Trophoblast cell (in vitro differentiated cells and primary cell): Measurements from ENCODE around the gene ARFGAP3.
A peak's percentile ranks its signal among the peaks of the same experiment; 100 is the strongest.
"Not testable (repeated sequence)": the region's sequence is repeated elsewhere in the genome, so short reads cannot be mapped to it uniquely, and the experiment has no call there.

Source experiments
- DNase-seq, 2 donors: peaks; one replicate each; pipeline ENCODE4 v3.0.0-alpha.2; 2016
- H2AFZ ChIP-seq: 2 replicates; pipeline ENCODE4 v1.6.1; 2013; ENCODE audit warnings: low read length, moderate library complexity, mild to moderate bottlenecking; ENCODE audit not compliant: insufficient read depth, poor library complexity
- H2AK5ac ChIP-seq: 2 replicates; pipeline ENCODE4 v1.6.1; 2013; ENCODE audit warnings: mild to moderate bottlenecking, low read length
- H2BK120ac ChIP-seq: 2 replicates; pipeline ENCODE4 v1.6.1; 2013; ENCODE audit warnings: low read length, mild to moderate bottlenecking, moderate library complexity; ENCODE audit not compliant: insufficient read depth, poor library complexity
- H2BK12ac ChIP-seq: 2 replicates; pipeline ENCODE4 v1.6.1; 2013; ENCODE audit warnings: mild to moderate bottlenecking, low read length, moderate library complexity
- H2BK5ac ChIP-seq: 2 replicates; pipeline ENCODE4 v1.6.1; 2013; ENCODE audit warnings: low read length, low read depth, moderate library complexity, mild to moderate bottlenecking; ENCODE audit not compliant: poor library complexity
- H3K14ac ChIP-seq: 2 replicates; pipeline ENCODE4 v1.6.1; 2013; ENCODE audit warnings: mild to moderate bottlenecking, low read length
- H3K18ac ChIP-seq: 2 replicates; pipeline ENCODE4 v1.6.1; 2013; ENCODE audit warnings: mild to moderate bottlenecking, low read length
- H3K23ac ChIP-seq: 2 replicates; pipeline ENCODE4 v1.6.1; 2013; ENCODE audit warnings: low read length
- H3K27ac ChIP-seq: 2 replicates; pipeline ENCODE4 v1.5.1; 2013; ENCODE audit warnings: low read depth, mild to moderate bottlenecking, inconsistent platforms, low read length, moderate library complexity
- H3K27me3 ChIP-seq: 2 replicates; pipeline ENCODE4 v1.6.1; 2013; ENCODE audit warnings: inconsistent platforms, mild to moderate bottlenecking, low read length, moderate library complexity; ENCODE audit not compliant: insufficient read depth
- H3K36me3 ChIP-seq, 2 experiments: 1 replicate in 1 of 2; 2 replicates in 1 of 2; pipeline ENCODE4 v1.6.1; 2013; ENCODE audit warnings: low read length in 2 of 2, mild to moderate bottlenecking in 2 of 2, moderate library complexity in 1 of 2; ENCODE audit not compliant: insufficient read depth in 2 of 2, control insufficient read depth in 1 of 2
- H3K4ac ChIP-seq: 2 replicates; pipeline ENCODE4 v1.6.1; 2013; ENCODE audit warnings: low read depth, mild to moderate bottlenecking, low read length, moderate library complexity
- H3K4me1 ChIP-seq, 2 experiments: 1 replicate in 1 of 2; 2 replicates in 1 of 2; pipeline ENCODE4 v1.6.1; 2013; ENCODE audit warnings: low read length in 2 of 2, mild to moderate bottlenecking in 2 of 2, moderate library complexity in 1 of 2; ENCODE audit not compliant: insufficient read depth in 2 of 2, control insufficient read depth in 1 of 2
- H3K4me2 ChIP-seq: 2 replicates; pipeline ENCODE4 v1.6.1; 2013; ENCODE audit warnings: inconsistent platforms, mild to moderate bottlenecking, low read length, moderate library complexity
- H3K4me3 ChIP-seq: 2 replicates; pipeline ENCODE4 v1.5.1; 2013; ENCODE audit warnings: mild to moderate bottlenecking, low read depth, low read length, inconsistent platforms
- H3K79me1 ChIP-seq: one replicate; pipeline ENCODE4 v1.6.1; 2013; ENCODE audit warnings: low read length
- H3K79me2 ChIP-seq: 2 replicates; pipeline ENCODE4 v1.6.1; 2013; ENCODE audit warnings: low read length, mild to moderate bottlenecking; ENCODE audit not compliant: control insufficient read depth, insufficient read depth, poor library complexity
- H3K9ac ChIP-seq: 2 replicates; pipeline ENCODE4 v1.6.1; 2013; ENCODE audit warnings: mild to moderate bottlenecking, low read length
- H3K9me3 ChIP-seq: 2 replicates; pipeline ENCODE4 v1.6.1; 2013; ENCODE audit warnings: low read depth, mild to moderate bottlenecking, control low read depth, inconsistent platforms, low read length; ENCODE audit not compliant: insufficient read depth
- H4K12ac ChIP-seq: 2 replicates; pipeline ENCODE4 v1.6.1; 2013; ENCODE audit warnings: low read depth, mild to moderate bottlenecking, low read length, moderate library complexity
- H4K8ac ChIP-seq: 2 replicates; pipeline ENCODE4 v1.6.1; 2013; ENCODE audit warnings: low read depth, mild to moderate bottlenecking, low read length, moderate library complexity
- H4K91ac ChIP-seq: one replicate; pipeline ENCODE4 v1.6.1; 2013; ENCODE audit warnings: low read depth, mild to moderate bottlenecking, low read length, moderate library complexity
- WGBS: extraction: QIAGEN DNeasy Blood & Tissue Kit; methylation state at CpG from one replicate; pipeline ENCODE4 v1.1.7; 2013; ENCODE audit warnings: missing lambda C conversion rate; ENCODE audit not compliant: insufficient read length, insufficient coverage; ENCODE audit errors: extremely low coverage; 5-methylcytosine and 5-hydroxymethylcytosine counted together

The ARFGAP3 gene

GRCh38 chr22:42782306-42782705 is 74.8 kb downstream of the ARFGAP3 start:
- H3K79me2 ChIP-seq, H3K79me1 ChIP-seq, H3K4me2 ChIP-seq, H4K12ac ChIP-seq, H3K14ac ChIP-seq, H4K91ac ChIP-seq, DNase-seq, H2AFZ ChIP-seq, H3K27me3 ChIP-seq, H2BK12ac ChIP-seq, H2BK120ac ChIP-seq, H3K23ac ChIP-seq, H3K4me3 ChIP-seq, H4K8ac ChIP-seq, H3K9me3 ChIP-seq, H3K9ac ChIP-seq, H3K36me3 ChIP-seq, H3K4ac ChIP-seq, H2BK5ac ChIP-seq, H2AK5ac ChIP-seq, H3K4me1 ChIP-seq, H3K18ac ChIP-seq, H3K27ac ChIP-seq: not testable (repeated sequence)
- WGBS, result no CpG with 5 or more reads among the region's 9 CpGs

GRCh38 chr22:42780070-42780540 is 77.0 kb downstream of the ARFGAP3 start:
- Histone ChIP-seq H3K79me1 (no peaks in the 10 kb centered on the region), H3K4ac (no peak overlapping the region), H4K12ac (no peak overlapping the region), H4K91ac (no peak overlapping the region), H2BK5ac (no peak overlapping the region), H2BK120ac (no peak overlapping the region), H4K8ac (peak overlapping the region; percentile 77), H3K23ac (no peak overlapping the region), H3K9me3 (peaks cover 2% of the 10 kb centered on the region), H3K18ac (no peak overlapping the region), H2BK12ac (no peak overlapping the region), H3K27me3 (no peaks in the 10 kb centered on the region), H3K79me2 (no peaks in the 10 kb centered on the region), H3K14ac (no peak overlapping the region), H3K9ac (no peak overlapping the region), H3K36me3 (no peaks in the 10 kb centered on the region), H3K4me1 (no peaks in the 10 kb centered on the region), H3K4me2 (no peak overlapping the region), H3K27ac (no peak overlapping the region), H3K4me3 (no peak overlapping the region), H2AFZ (no peak overlapping the region), H2AK5ac (no peak overlapping the region)
- peak; percentile 94 to 98 for DNase-seq
- no CpG with 5 or more reads among the region's 6 CpGs for WGBS

GRCh38 chr22:42777126-42777525 is 79.9 kb downstream of the ARFGAP3 start:
- no peaks in the 10 kb centered on the region for H3K79me2 ChIP-seq
- H3K9ac ChIP-seq, result no peak overlapping the region
- H3K4me3 ChIP-seq, result no peak overlapping the region
- no peak for DNase-seq
- no CpG with 5 or more reads among the region's 12 CpGs for WGBS
- H3K27me3 ChIP-seq, result no peaks in the 10 kb centered on the region
- no peak overlapping the region for H3K23ac ChIP-seq
- H3K4ac ChIP-seq, result no peak overlapping the region
- no peaks in the 10 kb centered on the region for H3K4me1 ChIP-seq
- H3K27ac ChIP-seq, result no peak overlapping the region
- no peak overlapping the region for H2BK5ac ChIP-seq
- no peak overlapping the region for H4K12ac ChIP-seq
- no peaks in the 10 kb centered on the region for H3K79me1 ChIP-seq
- no peak overlapping the region for H2AFZ ChIP-seq
- no peaks in the 10 kb centered on the region for H3K36me3 ChIP-seq
- H2AK5ac ChIP-seq, result no peak overlapping the region
- no peak overlapping the region for H3K18ac ChIP-seq
- H4K8ac ChIP-seq, result no peak overlapping the region
- H2BK120ac ChIP-seq, result no peak overlapping the region
- no peaks in the 10 kb centered on the region for H3K9me3 ChIP-seq
- no peak overlapping the region for H2BK12ac ChIP-seq
- no peak overlapping the region for H3K4me2 ChIP-seq
- H3K14ac ChIP-seq, result no peak overlapping the region
- no peak overlapping the region for H4K91ac ChIP-seq

GRCh38 chr22:42773167-42773566 is 83.9 kb downstream of the ARFGAP3 start:
- Histone ChIP-seq H3K4me3 (peak overlapping the region; percentile 34), H4K91ac (no peak overlapping the region), H3K23ac (no peak overlapping the region), H2AK5ac (no peak overlapping the region), H3K36me3 (no peaks in the 10 kb centered on the region), H3K9ac (no peak overlapping the region), H3K4me1 (peaks cover 0 to 4% of the 10 kb centered on the region in 2 experiments), H4K8ac (no peak overlapping the region), H3K79me1 (no peaks in the 10 kb centered on the region), H2BK120ac (no peak overlapping the region), H3K14ac (no peak overlapping the region), H2AFZ (peak overlapping the region; percentile 54), H2BK5ac (no peak overlapping the region), H3K4me2 (no peak overlapping the region), H4K12ac (no peak overlapping the region), H3K27ac (no peak overlapping the region), H3K27me3 (no peaks in the 10 kb centered on the region), H2BK12ac (no peak overlapping the region), H3K18ac (no peak overlapping the region), H3K79me2 (no peaks in the 10 kb centered on the region), H3K9me3 (no peaks in the 10 kb centered on the region), H3K4ac (no peak overlapping the region)
- DNase-seq, result no peak
- no CpG with 5 or more reads among the region's 14 CpGs for WGBS
